Measurements from ENCODE around the gene DESI2.
"Not testable (repeated sequence)": the region's sequence is repeated elsewhere in the genome, so short reads cannot be mapped to it uniquely, and the experiment has no call there.

Gene DESI2

GRCh38 chr1:244665771-244666217, 12.9 kb downstream of the DESI2 start:
- peak in 1 of 2 experiments; percentile 14 for DNase-seq
- no peak for TF ChIP-seq POLR2A (IDR thresholded peaks at IDR 0.05; ENCODE audit: low read length)

GRCh38 chr1:244666672-244667418, 13.9 kb downstream of the DESI2 start:
- DNase-seq = not testable (repeated sequence)

- DNase-seq = no peak
- TF ChIP-seq GATA1 (IDR thresholded peaks at IDR 0.05; ENCODE audit: low read depth, low read length) (no peak), POLR2A (IDR thresholded peaks at IDR 0.05; ENCODE audit: low read length) (no peak)
These were observed 14.9 kb downstream of the DESI2 start for GRCh38 chr1:244667797-244668196.

GRCh38 chr1:244672946-244673682, 20.2 kb downstream of the DESI2 start:
- DNase-seq = no peak
- TF ChIP-seq GATA1 (IDR thresholded peaks at IDR 0.05; ENCODE audit: low read depth, low read length) (no peak), POLR2A (IDR thresholded peaks at IDR 0.05; ENCODE audit: low read length) (no peak)

GRCh38 chr1:244674446-244674845, 21.5 kb downstream of the DESI2 start:
- TF ChIP-seq GATA1 (IDR thresholded peaks at IDR 0.05; ENCODE audit: low read depth, low read length) (no peak), POLR2A (IDR thresholded peaks at IDR 0.05; ENCODE audit: low read length) (no peak)

GRCh38 chr1:244675167-244675566, 22.2 kb downstream of the DESI2 start:
- TF ChIP-seq POLR2A (IDR thresholded peaks at IDR 0.05; ENCODE audit: low read length) = no peak
- no peak for TF ChIP-seq GATA1 (IDR thresholded peaks at IDR 0.05; ENCODE audit: low read depth, low read length)
- peak; percentile 10 to 27 for DNase-seq

More at GRCh38 chr1:244674446-244674845, 21.5 kb downstream of the DESI2 start:
- no peak for DNase-seq

GRCh38 chr1:244678697-244679096, 25.8 kb downstream of the DESI2 start:
- no peak for TF ChIP-seq POLR2A (IDR thresholded peaks at IDR 0.05; ENCODE audit: low read length)
- TF ChIP-seq GATA1 (IDR thresholded peaks at IDR 0.05; ENCODE audit: low read depth, low read length) = no peak

GRCh38 chr1:244680667-244681066, 27.7 kb downstream of the DESI2 start:
- TF ChIP-seq GATA1 (IDR thresholded peaks at IDR 0.05; ENCODE audit: low read depth, low read length) (no peak), POLR2A (IDR thresholded peaks at IDR 0.05; ENCODE audit: low read length) (no peak)
- peak in 1 of 2 experiments; percentile 51 for DNase-seq

More at GRCh38 chr1:244678697-244679096, 25.8 kb downstream of the DESI2 start:
- DNase-seq = no peak

- peak in 1 of 2 experiments; percentile 11 for DNase-seq
These were observed 29.2 kb downstream of the DESI2 start for GRCh38 chr1:244682087-244682486.

GRCh38 chr1:244695937-244696336, 43.0 kb downstream of the DESI2 start:
- DNase-seq = no peak
- TF ChIP-seq GATA1 (IDR thresholded peaks at IDR 0.05; ENCODE audit: low read depth, low read length) (no peak), POLR2A (IDR thresholded peaks at IDR 0.05; ENCODE audit: low read length) (no peak)

- no peak for TF ChIP-seq POLR2A (IDR thresholded peaks at IDR 0.05; ENCODE audit: low read length)
- TF ChIP-seq GATA1 (IDR thresholded peaks at IDR 0.05; ENCODE audit: low read depth, low read length) = no peak
- DNase-seq = no peak
These were observed 46.8 kb downstream of the DESI2 start for GRCh38 chr1:244699741-244700140.

- TF ChIP-seq POLR2A (IDR thresholded peaks at IDR 0.05; ENCODE audit: low read length) = no peak
- DNase-seq = no peak
These were observed 47.9 kb downstream of the DESI2 start for GRCh38 chr1:244700808-244701207.

- TF ChIP-seq POLR2A (IDR thresholded peaks at IDR 0.05; ENCODE audit: low read length) (no peak), GATA1 (IDR thresholded peaks at IDR 0.05; ENCODE audit: low read depth, low read length) (no peak)
- no peak for DNase-seq
These were observed 49.7 kb downstream of the DESI2 start for GRCh38 chr1:244702620-244703019.

GRCh38 chr1:244704107-244704506, 51.2 kb downstream of the DESI2 start:
- TF ChIP-seq POLR2A (IDR thresholded peaks at IDR 0.05; ENCODE audit: low read length) (no peak), GATA1 (IDR thresholded peaks at IDR 0.05; ENCODE audit: low read depth, low read length) (no peak)
- DNase-seq = no peak

All from erythroblast (primary cell).